NT2/D1 (cell line): ENCODE measurements around the gene ABTB2.

Experiments
- DNase-seq: peaks from one replicate; pipeline ENCODE4 v3.0.0-alpha.2; 2011; ENCODE audit warnings: low read depth, low spot score
- H3K27me3 ChIP-seq: 2 replicates; pipeline ENCODE4 v1.6.0; 2011; ENCODE audit warnings: mild to moderate bottlenecking; ENCODE audit not compliant: insufficient read length, insufficient read depth
- H3K36me3 ChIP-seq: 2 replicates; pipeline ENCODE4 v1.6.1; 2011; ENCODE audit warnings: mild to moderate bottlenecking, low read length, mixed read lengths; ENCODE audit not compliant: insufficient read depth, insufficient read length
- H3K4me1 ChIP-seq: 2 replicates; pipeline ENCODE4 v1.5.1; 2011; ENCODE audit not compliant: insufficient read depth, insufficient read length
- H3K4me3 ChIP-seq: 2 replicates; pipeline ENCODE4 v1.5.1; 2011; ENCODE audit warnings: low read depth; ENCODE audit not compliant: insufficient read length
- H3K9ac ChIP-seq: 2 replicates; pipeline ENCODE4 v1.6.0; 2011; ENCODE audit warnings: low read depth; ENCODE audit not compliant: insufficient read length
- H3K9me3 ChIP-seq: 2 replicates; pipeline ENCODE4 v1.5.1; 2011; ENCODE audit warnings: mild to moderate bottlenecking, low read length; ENCODE audit not compliant: insufficient read depth
- SUZ12 ChIP-seq: IDR thresholded peaks from 2 replicates; pipeline ENCODE4 v1.6.1; 2011; ENCODE audit not compliant: insufficient read length, insufficient read depth; ENCODE audit errors: extremely low read depth
- YY1 ChIP-seq: IDR thresholded peaks from 2 replicates; pipeline ENCODE4 v1.6.1; 2011; ENCODE audit not compliant: insufficient read length, insufficient read depth
- ZNF274 ChIP-seq: IDR thresholded peaks from 2 replicates; pipeline ENCODE4 v1.6.1; 2011; ENCODE audit warnings: mild to moderate bottlenecking, low read depth, low read length

Gene ABTB2

DNA sequence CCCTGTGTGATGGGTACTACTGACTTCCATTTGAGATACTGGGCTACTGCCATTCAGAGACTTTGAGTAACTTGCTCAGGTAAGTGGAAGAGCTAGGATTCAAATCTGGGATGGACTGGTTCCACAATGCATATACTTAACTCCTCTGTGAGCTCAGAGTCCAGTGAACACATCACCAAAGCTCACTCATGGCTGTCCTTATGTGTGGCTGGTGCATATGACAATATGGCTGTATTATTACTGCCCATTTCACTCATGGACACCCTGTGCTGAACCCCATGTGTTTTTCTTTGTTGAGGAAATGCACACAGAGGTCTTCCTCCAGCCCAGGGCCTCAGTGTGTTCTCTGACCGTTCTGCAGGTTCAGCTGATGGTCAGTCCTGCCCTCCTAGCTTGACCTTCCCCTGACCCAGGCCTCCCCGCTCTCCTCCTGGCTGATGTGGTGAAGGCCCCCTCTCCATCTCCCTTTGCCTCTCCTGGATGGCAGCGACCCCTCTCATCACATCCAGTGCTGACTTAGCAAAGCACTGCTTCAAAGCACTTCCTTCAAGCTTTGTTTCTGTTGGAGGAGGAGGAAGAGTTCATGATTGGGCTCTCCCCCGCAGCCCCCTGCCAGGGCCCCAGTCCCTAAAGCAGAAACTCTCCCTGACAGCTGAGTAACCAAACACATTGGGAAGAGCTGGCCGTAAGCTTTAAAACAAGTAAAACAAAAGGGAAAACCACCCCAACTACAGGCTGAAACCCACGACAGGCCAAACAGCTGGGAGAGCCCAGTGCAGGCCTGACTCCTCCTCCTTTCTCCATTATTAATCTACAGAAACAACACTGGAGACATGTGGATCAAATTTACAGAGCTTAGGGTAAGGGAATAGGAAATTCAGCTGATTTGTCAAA, 151.2 kb downstream of the ABTB2 start:
- H3K9ac ChIP-seq: no peak overlapping the region
- no peak for TF ChIP-seq SUZ12
- TF ChIP-seq ZNF274: no peak
- TF ChIP-seq YY1: no peak
- peaks cover 23% of the 10 kb centered on the region for H3K36me3 ChIP-seq
- H3K27me3 ChIP-seq: no peaks in the 10 kb centered on the region
- H3K4me3 ChIP-seq: no peak overlapping the region
- peaks cover 33% of the 10 kb centered on the region for H3K4me1 ChIP-seq
- DNase-seq: no peak
- H3K9me3 ChIP-seq: no peaks in the 10 kb centered on the region

DNA sequence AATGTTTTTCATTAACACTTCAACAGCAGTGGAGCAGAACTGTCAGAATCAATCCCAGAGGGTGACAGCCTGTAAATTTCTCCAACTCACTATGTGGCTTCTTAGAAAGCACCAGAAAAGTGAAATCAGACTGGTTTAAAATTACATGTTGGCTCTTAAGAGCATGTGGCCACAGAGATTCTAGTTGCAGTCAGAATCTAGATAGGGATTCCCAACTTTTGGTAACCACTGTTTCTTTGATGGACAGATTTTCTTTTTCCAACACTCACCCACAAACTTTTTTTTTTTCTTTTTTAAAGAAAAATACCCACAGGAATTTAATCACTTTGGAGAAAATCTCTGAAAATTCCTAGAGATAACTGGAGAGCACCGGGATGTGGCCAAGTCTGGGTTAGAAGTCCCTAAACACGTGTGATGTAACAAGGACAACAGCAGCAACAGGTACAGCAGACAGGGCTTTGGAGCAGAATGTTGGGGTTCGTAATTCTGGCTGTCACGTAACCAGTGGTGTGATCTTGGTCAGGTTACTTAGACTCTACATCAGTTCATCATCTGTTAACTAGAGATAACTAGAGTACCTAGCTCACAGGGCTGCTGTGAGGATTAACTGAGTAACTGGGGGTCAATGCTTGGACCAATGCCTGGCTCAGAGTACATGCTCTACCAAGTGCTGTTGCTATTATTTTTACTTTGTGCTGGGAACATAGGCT, 152.3 kb downstream of the ABTB2 start:
- H3K9ac ChIP-seq: no peak overlapping the region
- no peaks in the 10 kb centered on the region for H3K27me3 ChIP-seq
- H3K9me3 ChIP-seq: no peaks in the 10 kb centered on the region
- H3K36me3 ChIP-seq: peaks cover 23% of the 10 kb centered on the region
- no peak for DNase-seq
- TF ChIP-seq ZNF274 (no peak), SUZ12 (no peak), YY1 (no peak)
- H3K4me1 ChIP-seq: peaks cover 38% of the 10 kb centered on the region
- H3K4me3 ChIP-seq: no peak overlapping the region

DNA sequence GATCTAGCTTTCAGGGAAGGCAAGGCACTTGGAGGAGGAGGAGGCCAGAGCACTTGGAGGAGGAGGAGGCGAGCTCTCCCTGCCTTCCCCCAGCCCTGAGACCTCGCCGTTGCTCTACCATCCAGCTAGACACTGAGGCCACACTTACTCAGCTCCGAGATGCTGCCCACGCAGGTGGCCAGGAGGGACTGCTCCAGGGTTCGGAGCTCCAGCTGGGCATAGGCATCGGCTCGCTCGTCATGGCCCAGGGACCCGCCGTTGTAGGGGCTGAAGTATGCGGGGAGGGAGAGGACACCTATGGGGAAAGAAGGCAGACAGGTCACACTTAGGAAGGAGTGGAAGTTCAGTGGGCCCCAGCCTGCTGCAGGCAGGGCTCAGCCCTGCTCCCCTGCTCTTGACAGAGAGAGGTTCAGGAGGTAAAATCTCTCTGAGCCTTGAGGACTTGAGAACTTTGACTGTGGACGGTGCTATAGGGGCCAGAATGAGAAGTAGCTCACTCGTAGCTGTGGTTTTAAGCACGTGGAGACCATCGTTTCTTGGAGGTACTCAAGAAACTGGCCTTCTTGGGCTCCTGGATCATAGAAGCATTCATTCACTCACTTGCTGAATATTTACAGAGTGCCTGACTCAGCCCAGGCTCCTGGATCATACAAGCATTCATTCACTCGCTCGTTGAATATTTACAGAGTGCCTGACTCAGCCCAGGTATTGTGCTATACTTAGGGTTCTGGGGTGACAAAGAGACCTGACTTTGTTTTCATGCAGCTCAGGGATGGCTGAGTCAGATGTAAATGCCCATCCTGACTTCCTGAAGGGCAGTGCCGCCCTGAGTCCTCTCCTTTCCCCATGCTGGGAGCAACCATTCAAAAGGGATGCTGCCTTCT, 153.2 kb downstream of the ABTB2 start:
- H3K36me3 ChIP-seq: peaks cover 23% of the 10 kb centered on the region
- no peaks in the 10 kb centered on the region for H3K9me3 ChIP-seq
- H3K4me3 ChIP-seq: no peak overlapping the region
- peaks cover 38% of the 10 kb centered on the region for H3K4me1 ChIP-seq
- peak overlapping the region; percentile 52 for H3K9ac ChIP-seq
- TF ChIP-seq ZNF274: no peak
- no peak for TF ChIP-seq YY1
- TF ChIP-seq SUZ12: no peak
- DNase-seq: peak; percentile 56
- H3K27me3 ChIP-seq: no peaks in the 10 kb centered on the region

DNA sequence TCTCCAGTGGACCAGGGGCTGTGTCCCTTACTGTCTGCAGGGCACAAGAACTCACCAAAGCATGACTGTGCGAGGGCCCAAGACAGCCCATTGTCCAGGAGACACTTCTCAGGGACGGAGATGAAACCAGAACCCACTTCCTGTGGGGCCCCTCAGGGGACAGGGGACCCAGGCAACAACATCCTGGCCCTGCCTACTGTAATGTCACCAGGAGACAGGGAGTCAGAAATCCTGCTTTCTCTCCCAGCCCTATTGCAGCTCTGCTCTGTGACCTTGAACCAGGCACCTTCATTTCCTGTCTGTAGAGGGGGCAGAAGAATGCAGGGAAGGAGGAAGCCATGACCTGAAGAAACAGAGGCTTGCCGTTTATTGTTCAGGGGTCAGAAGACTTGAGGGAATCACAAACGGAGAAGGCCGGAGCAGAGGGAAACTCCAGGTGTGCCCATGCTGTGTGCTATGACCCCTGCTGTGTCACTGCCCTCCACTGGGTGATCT, 154.4 kb downstream of the ABTB2 start:
- no peak overlapping the region for H3K4me3 ChIP-seq
- TF ChIP-seq SUZ12: no peak
- TF ChIP-seq ZNF274: no peak
- no peak for TF ChIP-seq YY1
- H3K36me3 ChIP-seq: peaks cover 23% of the 10 kb centered on the region
- no peak for DNase-seq
- H3K4me1 ChIP-seq: peaks cover 35% of the 10 kb centered on the region
- no peaks in the 10 kb centered on the region for H3K9me3 ChIP-seq
- H3K27me3 ChIP-seq: no peaks in the 10 kb centered on the region
- H3K9ac ChIP-seq: no peak overlapping the region

DNA sequence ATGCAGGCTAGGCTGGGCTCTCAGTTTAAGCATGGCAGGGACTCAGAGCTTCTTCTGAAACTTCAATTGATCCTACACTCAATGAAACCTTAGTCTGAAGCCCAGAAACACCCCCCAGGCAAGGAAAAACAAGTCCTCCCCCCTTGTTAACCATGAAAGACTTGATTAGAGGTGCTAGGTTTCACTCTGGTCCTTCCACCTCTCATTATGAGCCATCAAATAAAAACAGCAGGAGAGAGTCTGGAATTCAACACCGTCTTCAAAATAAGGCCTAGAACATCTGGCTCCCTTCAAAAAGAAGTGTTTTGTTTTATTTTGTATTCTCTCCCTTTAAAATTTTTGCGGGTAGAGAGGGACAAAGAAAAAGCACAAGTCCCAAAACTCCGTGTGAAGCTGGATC, 156.7 kb downstream of the ABTB2 start:
- no peaks in the 10 kb centered on the region for H3K9me3 ChIP-seq

DNA sequence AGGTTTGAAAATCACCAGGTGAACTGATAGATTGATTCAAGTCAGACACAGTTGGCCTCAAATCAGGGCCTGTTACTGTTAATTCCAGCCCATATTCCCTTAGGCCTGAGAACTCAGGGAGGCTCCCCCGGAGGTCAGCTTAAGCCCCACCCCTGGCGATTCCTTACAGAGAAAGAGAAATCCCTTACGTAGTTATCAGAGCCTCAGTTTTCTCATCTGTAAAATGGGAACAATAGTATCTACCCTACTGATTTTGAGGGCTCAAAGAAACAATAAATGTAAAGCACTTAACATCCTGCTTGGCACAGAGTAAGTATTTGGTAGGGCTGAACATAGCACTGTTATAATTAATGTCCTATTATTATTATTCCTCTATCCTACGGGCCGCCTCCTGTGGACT, 158.3 kb downstream of the ABTB2 start:
- H3K9me3 ChIP-seq: no peaks in the 10 kb centered on the region
- H3K36me3 ChIP-seq: peaks cover 41% of the 10 kb centered on the region
- peaks cover 33% of the 10 kb centered on the region for H3K4me1 ChIP-seq
- TF ChIP-seq ZNF274: no peak
- TF ChIP-seq SUZ12: no peak
- TF ChIP-seq YY1: no peak
- no peak for DNase-seq
- H3K27me3 ChIP-seq: no peaks in the 10 kb centered on the region
- H3K9ac ChIP-seq: no peak overlapping the region
- H3K4me3 ChIP-seq: no peak overlapping the region

More for the DNA sequence above, 156.7 kb downstream of the ABTB2 start:
- peaks cover 32% of the 10 kb centered on the region for H3K36me3 ChIP-seq
- H3K27me3 ChIP-seq: no peaks in the 10 kb centered on the region
- no peak for DNase-seq
- H3K4me1 ChIP-seq: peaks cover 32% of the 10 kb centered on the region
- no peak overlapping the region for H3K9ac ChIP-seq
- no peak overlapping the region for H3K4me3 ChIP-seq
- no peak for TF ChIP-seq YY1
- TF ChIP-seq SUZ12: no peak
- TF ChIP-seq ZNF274: no peak
